Neural cell (in vitro differentiated cells): ENCODE measurements around the gene PPL. TPM values are rescaled to one million over a fixed set of nuclear protein-coding genes. Genes with fewer than 3 reads are reported as not detected.

Source experiments
- H2AFZ ChIP-seq: fragments of 200-600, 300-800 bp; sonication (generic), shearing (Covaris generic); 2 replicates; pipeline ENCODE4 v1.6.0; 2014; ENCODE audit warnings: low read depth, mild to moderate bottlenecking, antibody characterized with exemption, low read length, moderate library complexity
- H3F3A ChIP-seq: fragments of 200-600 bp; shearing (Covaris generic); 2 replicates; pipeline ENCODE4 v1.6.1; 2016; ENCODE audit warnings: mild to moderate bottlenecking, moderate library complexity, mixed read lengths, antibody characterized with exemption, low read length; ENCODE audit not compliant: insufficient read depth, poor library complexity, severe bottlenecking
- H3K27ac ChIP-seq: fragments of 200-600, 300-800 bp; sonication (generic), shearing (Covaris generic); 2 replicates; pipeline ENCODE4 v1.5.1; 2014; ENCODE audit warnings: mild to moderate bottlenecking, low read length, moderate library complexity
- H3K27me3 ChIP-seq: fragments of 300-800, 200-600 bp; sonication (generic), shearing (Covaris generic); 2 replicates; pipeline ENCODE4 v1.6.0; 2014; ENCODE audit warnings: mild to moderate bottlenecking, low read depth, low read length, moderate library complexity; ENCODE audit not compliant: insufficient read depth
- H3K36me3 ChIP-seq: fragments of 300-800, 200-600 bp; sonication (generic), shearing (Covaris generic); 2 replicates; pipeline ENCODE4 v1.5.1; 2014; ENCODE audit warnings: mild to moderate bottlenecking, antibody characterized with exemption, low read length, moderate library complexity; ENCODE audit not compliant: insufficient read depth
- H3K4me2 ChIP-seq: fragments of 300-800, 200-600 bp; sonication (generic), shearing (Covaris generic); 2 replicates; pipeline ENCODE4 v1.6.0; 2014; ENCODE audit warnings: mild to moderate bottlenecking, low read length
- H3K4me3 ChIP-seq: fragments of 300-800, 200-600 bp; sonication (generic), shearing (Covaris generic); 2 replicates; pipeline ENCODE4 v1.5.1; 2014; ENCODE audit warnings: mild to moderate bottlenecking, low read length, moderate library complexity
- H3K79me2 ChIP-seq: fragments of 200-600 bp; shearing (Covaris generic); replicated peaks from 2 replicates; pipeline ENCODE4 v1.6.0; 2014; ENCODE audit warnings: mild to moderate bottlenecking, low read length, moderate library complexity; ENCODE audit not compliant: insufficient read depth
- H3K9ac ChIP-seq: fragments of 300-800, 200-600 bp; sonication (generic), shearing (Covaris generic); 2 replicates; pipeline ENCODE4 v1.6.1; 2016; ENCODE audit warnings: mild to moderate bottlenecking, low read length, mixed read lengths
- H3K9me2 ChIP-seq: fragments of 200-600 bp; shearing (Covaris generic); 2 replicates; pipeline ENCODE4 v1.6.1; 2016; ENCODE audit warnings: mild to moderate bottlenecking, low read length, mixed read lengths; ENCODE audit not compliant: insufficient read depth
- H3K9me3 ChIP-seq: fragments of 200-600, 300-800 bp; sonication (generic), shearing (Covaris generic); 2 replicates; pipeline ENCODE4 v1.6.1; 2016; ENCODE audit warnings: mild to moderate bottlenecking, mixed run types, low read length, moderate library complexity, mixed read lengths
- H4K20me1 ChIP-seq: fragments of 200-600 bp; shearing (Covaris generic); 2 replicates; pipeline ENCODE4 v1.6.1; 2016; ENCODE audit warnings: mild to moderate bottlenecking, mixed run types; ENCODE audit not compliant: insufficient read depth
- CTCF ChIP-seq: fragments of 450-650 bp; IDR thresholded peaks from 2 replicates; pipeline ENCODE4 v1.5.1; 2014; ENCODE audit warnings: antibody characterized with exemption, mild to moderate bottlenecking, moderate library complexity; ENCODE audit not compliant: poor library complexity, severe bottlenecking
- EP300 ChIP-seq: fragments of 450-650 bp; conservative IDR thresholded peaks from 2 replicates; pipeline ENCODE4 v1.6.1; 2014; ENCODE audit warnings: antibody characterized with exemption, mild to moderate bottlenecking, moderate library complexity; ENCODE audit not compliant: poor library complexity, severe bottlenecking
- EZH2 ChIP-seq: fragments of 200-600, 300-800 bp; shearing (Covaris generic), sonication (generic); IDR thresholded peaks from 2 replicates; pipeline ENCODE4 v1.6.1; 2014; ENCODE audit warnings: antibody characterized with exemption, low read length, borderline replicate concordance, mild to moderate bottlenecking; ENCODE audit not compliant: insufficient read depth, poor library complexity, severe bottlenecking
- MXI1 ChIP-seq: fragments of 450-650 bp; conservative IDR thresholded peaks from 2 replicates; pipeline ENCODE4 v1.6.1; 2014; ENCODE audit warnings: antibody characterized with exemption, mild to moderate bottlenecking; ENCODE audit not compliant: poor library complexity, severe bottlenecking
- POLR2AphosphoS5 ChIP-seq: IDR thresholded peaks from 2 replicates; pipeline ENCODE4 v1.6.1; 2012
- RAD21 ChIP-seq: fragments of 450-650 bp; conservative IDR thresholded peaks from 2 replicates; pipeline ENCODE4 v1.6.1; 2014; ENCODE audit warnings: antibody characterized with exemption, mild to moderate bottlenecking, moderate library complexity
- REST ChIP-seq: IDR thresholded peaks from 2 replicates; pipeline ENCODE4 v1.6.1; 2012; ENCODE audit warnings: borderline replicate concordance
- TAF1 ChIP-seq: IDR thresholded peaks from 2 replicates; pipeline ENCODE4 v1.6.1; 2012; ENCODE audit warnings: low read depth
- polyA plus RNA-seq: library from polyadenylated mRNA; depleted of rRNA; stranded (reverse); fragments of >200 nt; gene quantifications from 2 replicates; pipeline ENCODE4 v1.2.3, GENCODE V29; 2014

PPL gene
- polyA plus RNA-seq, 1 donor from 2014 or later: 0.81 TPM

- no peaks in the 10 kb centered on the region for H3K9me3 ChIP-seq
- no peaks in the 10 kb centered on the region for H3K9me2 ChIP-seq
- H4K20me1 ChIP-seq: no peaks in the 10 kb centered on the region
- no peak overlapping the region for H2AFZ ChIP-seq
- H3K4me2 ChIP-seq: no peak overlapping the region
- peaks cover 3% of the 10 kb centered on the region for H3K36me3 ChIP-seq
- no peak overlapping the region for H3K9ac ChIP-seq
- H3K4me3 ChIP-seq: no peak overlapping the region
- no peaks in the 10 kb centered on the region for H3K27me3 ChIP-seq
- H3F3A ChIP-seq: no peaks in the 10 kb centered on the region
- no peaks in the 10 kb centered on the region for H3K79me2 ChIP-seq
- H3K27ac ChIP-seq: no peak overlapping the region
- TF ChIP-seq MXI1 (no peak), CTCF (no peak), TAF1 (no peak)
Measured at GRCh38 chr16:4876646-4877379, 60.1 kb downstream of the PPL start.

- no peaks in the 10 kb centered on the region for H3K9me3 ChIP-seq
- no peaks in the 10 kb centered on the region for H3K9me2 ChIP-seq
- no peak overlapping the region for H2AFZ ChIP-seq
- H3K36me3 ChIP-seq: peaks cover 2% of the 10 kb centered on the region
- H3F3A ChIP-seq: no peaks in the 10 kb centered on the region
- TF ChIP-seq EZH2 (no peak), RAD21 (no peak), REST (no peak), CTCF (no peak), MXI1 (no peak), POLR2AphosphoS5 (no peak), EP300 (no peak)
- no peak overlapping the region for H3K4me3 ChIP-seq
- H3K79me2 ChIP-seq: no peaks in the 10 kb centered on the region
- no peak overlapping the region for H3K9ac ChIP-seq
- no peak overlapping the region for H3K4me2 ChIP-seq
- H4K20me1 ChIP-seq: no peaks in the 10 kb centered on the region
- no peaks in the 10 kb centered on the region for H3K27me3 ChIP-seq
- no peak overlapping the region for H3K27ac ChIP-seq
Measured at GRCh38 chr16:4874666-4875065, 62.3 kb downstream of the PPL start.
